HG02973 (cell line): Measurements from ENCODE around the gene ONECUT3.

Experiments
- ATAC-seq: cut with Tn5 transposase; IDR thresholded peaks from one replicate; pipeline ENCODE4 v1.9.1; 2021; ENCODE audit warnings: moderate library complexity; ENCODE audit not compliant: unreplicated experiment

Gene ONECUT3

DNA sequence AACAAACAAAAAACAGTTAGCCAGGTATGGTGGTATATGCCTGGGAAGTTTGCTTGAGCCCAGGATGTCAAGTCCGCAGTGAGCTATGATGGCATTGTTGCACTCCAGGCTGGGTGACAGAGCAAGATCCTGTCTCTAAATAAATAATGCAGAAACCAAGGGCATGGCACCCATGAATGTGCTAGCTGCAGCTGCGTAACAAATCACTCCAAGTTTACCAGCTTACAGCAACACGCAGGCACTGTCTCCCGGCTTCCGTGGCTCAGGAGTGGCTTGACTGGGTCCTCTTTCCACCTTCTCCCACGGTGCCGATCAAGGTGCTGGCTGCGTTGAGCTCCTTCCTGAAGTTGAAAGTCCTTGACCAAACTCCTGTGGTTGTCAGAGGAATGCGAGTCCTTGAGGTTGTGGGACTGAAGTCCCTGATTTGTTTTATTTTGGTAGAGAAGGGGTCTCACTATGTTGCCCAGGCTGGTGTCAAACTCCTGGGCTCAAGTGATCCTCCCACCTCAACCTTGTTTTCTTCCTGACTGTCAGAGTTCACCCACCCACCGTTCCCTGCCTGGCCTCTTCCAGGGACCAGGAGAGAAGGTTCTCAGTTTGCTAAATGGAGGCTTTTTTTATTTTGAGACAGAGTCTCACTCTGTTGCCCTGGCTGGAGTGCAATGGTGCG, 13.2 kb upstream of the ONECUT3 start:
- no peak for ATAC-seq

DNA sequence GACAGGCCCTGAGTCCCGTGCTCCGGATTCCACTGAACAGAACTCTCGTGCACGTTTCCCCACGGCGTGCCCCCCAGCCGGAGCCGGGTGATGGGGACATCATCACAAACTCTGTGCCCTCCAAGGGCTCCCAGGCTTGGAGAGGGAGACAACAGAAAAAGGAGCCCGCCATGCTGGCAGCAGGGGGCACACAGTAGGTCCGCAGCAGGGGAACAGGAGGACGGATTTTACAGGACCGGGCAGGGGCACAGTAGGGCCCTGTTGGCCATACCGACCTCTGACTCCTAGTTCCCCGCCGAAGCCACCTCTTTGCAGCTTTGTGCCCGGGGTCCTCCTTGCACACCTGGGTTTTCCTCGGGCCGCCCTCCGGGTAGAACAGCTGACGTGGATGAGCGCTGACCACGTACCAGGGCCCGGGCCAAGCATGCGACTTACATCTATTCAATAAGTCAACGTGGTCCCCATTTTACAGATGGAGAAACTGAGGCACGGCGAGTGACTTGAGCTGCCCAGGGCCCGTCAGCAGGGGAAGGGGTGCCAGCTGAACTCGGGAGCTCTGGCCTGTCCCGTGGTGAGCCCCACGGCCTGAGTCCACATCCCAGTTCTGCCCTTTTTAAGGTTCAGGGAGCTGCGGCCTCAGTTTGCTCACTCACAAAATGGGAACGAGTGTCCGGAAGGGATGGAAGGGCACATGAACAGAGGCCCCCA, 10.2 kb upstream of the ONECUT3 start:
- ATAC-seq, result no peak

DNA sequence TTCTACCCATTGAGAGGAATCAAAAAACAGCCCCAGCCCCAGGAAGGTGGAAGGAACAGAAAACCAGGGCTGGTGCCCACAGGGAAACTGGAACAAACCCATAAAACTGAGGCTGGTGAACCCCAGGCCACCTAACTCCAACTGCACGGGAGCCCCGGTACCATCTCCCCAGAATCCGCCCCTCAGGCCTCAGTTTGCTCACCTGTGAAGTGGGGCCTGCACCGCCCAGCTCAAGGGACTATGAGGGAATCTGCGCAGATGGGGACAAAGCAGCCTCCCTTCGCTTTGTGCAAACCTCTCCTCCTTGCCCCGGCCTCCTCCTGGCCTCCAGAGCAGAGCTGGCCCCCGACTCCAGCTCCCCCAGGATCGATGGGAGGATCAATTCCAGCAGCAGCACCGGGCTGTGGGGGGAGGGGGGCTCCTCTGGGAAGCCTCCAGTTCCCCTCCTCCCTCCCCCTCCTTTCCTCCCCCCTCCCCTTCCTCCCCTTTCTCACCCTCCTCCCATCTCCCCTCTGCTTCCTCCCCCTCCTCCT, 9.1 kb upstream of the ONECUT3 start:
- ATAC-seq, result no peak

DNA sequence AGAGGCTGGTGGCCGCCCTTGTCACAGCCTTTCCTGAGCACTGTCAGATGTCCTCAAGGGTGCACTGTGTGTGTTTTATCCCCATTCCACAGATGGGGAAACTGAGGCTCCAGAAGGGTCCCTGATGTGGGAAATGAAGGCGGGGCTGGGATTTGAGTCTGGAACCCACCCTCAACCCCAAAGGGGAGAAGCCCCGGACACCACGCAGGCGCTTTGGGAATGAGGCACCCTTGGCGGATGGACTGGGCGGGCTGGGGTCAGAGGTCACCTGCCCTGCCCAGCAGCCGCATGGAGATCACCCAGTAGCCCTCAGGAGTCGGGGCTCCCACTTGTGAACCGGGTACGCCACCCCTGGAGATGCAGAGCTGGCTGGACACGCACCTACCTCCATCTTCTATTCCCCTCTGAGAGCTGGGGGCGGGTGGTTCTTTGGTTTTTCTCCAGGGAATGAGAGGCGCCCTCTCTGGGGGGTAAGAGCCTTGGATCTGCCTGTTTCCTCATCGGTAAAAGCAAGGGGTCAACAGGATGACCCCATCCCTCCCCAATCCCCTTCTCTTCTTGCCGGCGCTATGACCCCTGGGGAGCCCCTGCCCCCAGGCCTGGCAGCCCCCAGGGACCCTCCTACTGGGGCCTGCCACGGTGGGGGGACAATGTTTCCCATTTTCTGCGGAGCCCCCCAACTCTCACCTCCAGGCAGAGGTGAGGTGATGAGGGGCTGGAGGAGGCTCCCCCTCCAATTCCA, 8.3 kb upstream of the ONECUT3 start:
- no peak for ATAC-seq

DNA sequence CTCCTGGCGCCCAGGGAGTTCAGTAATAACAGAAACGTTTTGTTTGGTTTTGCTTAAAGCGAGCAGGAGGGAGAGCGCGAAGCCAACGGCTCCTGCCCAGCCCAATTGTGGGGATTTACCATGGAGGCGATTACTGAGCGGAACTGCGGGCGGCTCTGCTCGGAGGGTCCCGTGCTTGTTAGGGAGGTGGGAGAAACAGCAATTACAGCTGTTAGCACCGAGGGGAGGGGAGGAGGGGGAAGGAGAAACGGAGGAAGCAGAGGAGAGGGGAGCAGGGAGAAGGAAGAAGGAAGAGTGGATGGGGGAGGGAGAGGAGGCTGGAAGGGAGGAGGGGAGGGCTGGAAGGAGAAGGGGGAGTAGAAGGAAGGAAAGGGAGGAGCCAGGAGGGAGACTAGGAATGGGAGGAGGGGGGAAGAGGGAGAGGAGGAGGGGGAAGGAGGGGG, 7.7 kb upstream of the ONECUT3 start:
- ATAC-seq, result no peak

DNA sequence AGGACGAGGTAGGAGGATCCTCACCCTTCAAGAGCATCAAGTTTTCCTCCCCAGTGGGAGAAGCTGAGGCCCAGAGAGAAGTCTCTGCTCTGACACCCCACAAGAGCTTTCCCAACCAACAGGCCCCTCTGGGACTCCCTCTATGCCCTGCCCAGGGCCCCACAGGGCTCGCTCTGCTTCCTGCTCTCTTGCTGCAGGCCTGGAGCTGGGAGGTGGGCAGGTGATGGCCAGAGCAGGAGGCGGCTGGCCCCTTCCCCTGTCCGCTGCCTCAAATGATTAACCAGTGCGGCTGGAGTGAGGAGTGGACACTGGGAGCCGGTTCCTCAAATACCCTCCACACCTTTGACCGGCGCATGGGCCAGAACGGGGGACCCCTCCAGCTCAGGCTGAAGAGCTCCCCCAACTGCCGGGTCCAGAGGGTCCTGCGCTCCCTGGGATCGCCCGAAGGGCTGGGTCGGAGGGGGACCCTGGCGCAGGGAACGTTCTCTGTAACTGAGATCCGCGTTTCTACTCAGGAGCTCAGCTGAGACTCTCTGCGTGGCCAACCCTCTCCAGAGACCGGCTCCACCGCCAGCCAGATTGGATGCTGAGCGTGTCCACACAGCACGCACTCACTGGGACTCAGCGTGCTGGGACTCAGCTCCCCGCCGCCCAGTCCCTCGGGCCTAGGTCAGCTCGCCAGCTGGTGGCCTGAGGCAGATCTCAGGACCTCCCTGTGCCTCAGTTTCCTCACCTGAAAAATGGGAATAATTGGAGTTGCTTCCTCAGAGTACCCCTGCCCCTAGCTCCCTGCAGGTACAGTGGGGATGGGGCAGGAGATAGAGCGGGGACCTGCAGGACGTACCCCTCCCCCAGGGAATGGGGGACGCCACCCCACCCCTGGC, 6.7 kb upstream of the ONECUT3 start:
- no peak for ATAC-seq

DNA sequence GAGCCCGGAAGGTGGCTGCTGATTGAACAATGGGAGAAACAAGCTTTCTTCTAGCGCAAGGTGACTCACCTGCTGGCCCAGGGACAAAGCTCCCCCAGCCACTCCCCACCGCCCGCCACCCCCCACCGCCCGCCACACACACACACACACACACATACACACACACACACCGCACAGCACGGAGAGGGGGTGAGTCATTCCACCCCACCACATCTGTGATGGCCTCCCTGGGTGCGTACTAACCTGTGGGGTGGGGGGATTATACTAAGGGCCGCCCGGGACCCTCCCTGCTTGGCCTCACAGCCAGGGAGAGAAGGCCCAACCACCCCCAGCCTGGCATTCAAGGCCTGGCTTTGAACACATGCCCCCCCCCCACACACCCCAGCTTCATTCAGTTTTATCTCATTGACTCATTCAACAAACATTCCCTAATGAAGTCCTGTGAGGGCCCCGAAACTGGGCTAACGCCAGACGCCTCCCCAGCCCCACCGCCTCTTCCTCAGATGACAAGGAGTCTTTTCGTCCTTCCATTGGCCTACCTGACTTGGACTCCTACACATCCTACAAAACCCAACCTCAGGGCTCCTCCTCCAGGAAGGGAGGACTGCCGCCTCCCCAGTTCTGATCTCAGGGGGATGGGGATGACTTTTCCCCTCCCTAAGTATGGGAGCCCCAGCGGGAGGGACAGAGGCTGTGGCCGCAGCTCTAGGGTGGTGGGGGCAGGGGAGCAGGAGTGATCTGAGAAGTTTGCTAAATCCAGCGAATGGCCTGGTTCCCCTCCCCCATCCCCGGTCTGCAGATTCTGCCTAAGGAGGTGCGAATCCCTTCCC, 5.8 kb upstream of the ONECUT3 start:
- no peak for ATAC-seq

DNA sequence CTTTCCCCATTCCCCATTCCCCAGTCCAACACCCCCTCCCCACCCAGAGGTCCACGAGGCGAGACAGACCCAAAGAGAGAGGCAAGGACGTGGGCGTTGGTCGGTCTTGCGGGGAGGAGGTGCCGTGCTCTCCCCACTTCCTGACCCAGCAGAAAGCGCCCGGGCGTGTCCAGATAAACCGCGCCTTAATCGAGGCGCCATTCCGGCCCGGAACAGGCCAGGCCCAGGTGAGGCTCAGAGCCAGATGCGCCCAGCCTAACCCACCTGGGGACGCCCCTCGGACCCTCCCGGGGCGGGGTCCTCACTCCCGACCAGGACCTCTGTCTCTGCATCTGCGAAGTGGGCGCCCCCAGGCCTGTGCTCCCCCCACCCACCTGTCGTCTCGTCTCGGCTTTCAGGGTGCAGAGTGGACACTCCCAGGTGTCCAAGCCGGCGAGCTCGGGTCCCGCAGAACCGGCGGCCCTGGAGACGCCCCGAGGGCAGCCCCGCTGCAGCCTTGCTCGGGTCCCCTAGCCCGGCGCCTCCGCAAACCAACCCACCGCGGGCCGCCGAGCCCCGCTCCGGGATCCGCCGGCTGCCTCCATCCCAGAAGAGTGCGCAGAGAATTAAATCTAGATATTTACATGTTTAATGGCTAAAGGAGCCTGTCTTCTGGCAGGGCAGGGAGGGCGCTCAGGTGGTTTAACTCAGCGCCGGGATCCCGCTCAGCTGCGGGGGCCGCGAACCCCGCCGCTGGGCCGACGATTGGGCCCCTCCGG, 5.0 kb upstream of the ONECUT3 start:
- no peak for ATAC-seq

DNA sequence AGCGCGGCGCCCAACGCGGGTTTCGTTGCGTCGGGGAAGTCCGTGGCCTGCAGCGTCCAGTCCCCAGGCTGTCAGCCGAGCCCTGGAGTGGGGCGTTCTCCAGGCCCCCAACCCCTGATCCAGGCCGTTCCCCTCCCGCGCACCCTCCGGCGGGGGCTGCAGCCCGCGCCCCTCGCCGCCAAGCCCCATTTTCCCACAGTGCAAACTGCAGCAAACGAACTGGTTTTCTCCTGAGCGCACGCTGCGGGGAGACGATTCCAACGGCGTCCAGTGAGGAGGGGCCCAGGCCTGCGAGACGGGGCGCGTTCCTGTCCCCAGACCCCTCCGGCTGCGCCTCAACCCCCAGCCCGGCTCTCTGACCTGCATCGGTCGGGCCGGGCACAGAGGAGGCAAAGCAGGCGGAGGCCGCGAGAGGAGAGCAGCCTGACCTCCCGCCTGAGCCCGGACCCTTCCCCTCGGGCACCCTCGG, 4.4 kb upstream of the ONECUT3 start:
- ATAC-seq, result no peak

DNA sequence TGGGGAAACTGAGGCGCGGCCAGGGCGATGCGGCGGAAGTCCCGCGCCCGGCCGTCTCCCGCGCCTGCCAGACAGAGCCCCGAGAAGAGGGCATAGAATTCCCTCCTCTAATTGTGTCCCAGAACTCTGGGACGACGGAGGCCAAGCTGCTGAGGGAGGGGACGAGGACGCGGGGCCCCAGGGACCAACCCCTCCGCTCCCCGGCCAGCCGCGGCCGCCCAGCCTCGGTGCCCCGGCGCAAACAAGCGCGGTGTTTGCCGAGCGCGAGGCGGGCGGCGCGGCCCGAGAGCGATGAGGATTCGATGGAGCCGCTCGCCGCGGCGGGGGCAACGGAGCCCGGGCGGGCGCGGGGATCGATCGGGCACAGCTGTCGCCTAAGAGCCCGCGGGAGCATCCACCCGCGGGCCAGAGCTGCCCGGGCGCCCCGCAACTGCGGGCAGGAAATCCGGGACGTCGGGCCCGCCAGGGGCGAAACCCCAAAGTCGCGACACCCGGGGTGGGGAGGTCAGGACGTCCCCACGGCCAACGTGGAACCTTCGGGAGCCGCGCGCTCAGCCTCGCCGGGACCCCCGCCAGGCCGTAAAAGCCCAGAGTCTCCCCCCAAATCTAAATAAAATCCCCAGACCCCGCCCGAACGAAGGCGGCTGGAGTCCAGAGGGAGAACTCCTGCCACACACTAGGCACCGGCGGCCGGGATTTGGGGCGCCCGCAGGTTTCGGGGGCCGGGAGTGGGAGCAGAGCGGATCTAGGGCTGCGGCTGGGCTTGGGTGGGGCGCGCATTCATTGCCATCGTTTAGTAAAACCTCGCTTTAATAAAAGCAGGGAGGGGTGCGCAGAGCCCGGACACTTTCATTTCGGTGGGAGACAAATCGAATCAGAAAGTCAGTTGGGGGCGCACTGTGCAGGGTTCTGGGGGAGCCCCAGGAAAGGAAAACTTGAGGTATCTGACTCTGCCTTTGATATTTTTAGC, 3.6 kb upstream of the ONECUT3 start:
- ATAC-seq, result no peak

DNA sequence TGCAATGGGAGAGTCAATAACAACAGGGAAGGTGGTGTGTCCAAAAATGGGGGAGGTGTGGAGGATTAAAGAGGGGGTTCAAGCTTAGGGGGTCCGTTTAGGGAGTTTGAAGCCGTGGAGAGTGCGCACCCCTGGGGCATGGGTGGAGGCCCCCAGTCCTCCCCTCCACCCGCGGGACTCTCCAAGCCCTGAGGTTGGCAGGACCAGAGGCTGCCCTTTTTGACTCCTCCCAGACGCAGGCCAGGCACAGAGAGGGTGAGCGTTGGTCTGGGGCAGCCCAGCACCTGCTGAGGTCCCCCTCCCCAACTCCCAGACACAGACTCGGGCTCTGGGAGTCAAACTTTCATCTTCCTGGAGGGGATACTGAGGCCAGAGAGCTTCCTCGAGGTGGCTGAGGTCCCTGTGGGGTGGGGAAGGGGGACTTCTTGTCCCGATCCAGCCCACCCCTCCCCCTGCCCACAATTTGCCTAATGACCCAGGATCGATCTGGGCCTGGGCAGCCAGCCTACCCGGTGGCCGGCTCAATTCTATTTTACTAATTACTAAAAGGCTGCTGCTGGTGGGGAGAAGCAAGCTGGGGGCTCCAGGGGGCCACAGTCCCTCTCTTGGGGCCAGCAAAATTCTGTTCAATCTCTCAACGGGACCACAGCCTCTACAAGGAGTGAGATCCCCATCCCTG, 2.8 kb upstream of the ONECUT3 start:
- ATAC-seq, result no peak

DNA sequence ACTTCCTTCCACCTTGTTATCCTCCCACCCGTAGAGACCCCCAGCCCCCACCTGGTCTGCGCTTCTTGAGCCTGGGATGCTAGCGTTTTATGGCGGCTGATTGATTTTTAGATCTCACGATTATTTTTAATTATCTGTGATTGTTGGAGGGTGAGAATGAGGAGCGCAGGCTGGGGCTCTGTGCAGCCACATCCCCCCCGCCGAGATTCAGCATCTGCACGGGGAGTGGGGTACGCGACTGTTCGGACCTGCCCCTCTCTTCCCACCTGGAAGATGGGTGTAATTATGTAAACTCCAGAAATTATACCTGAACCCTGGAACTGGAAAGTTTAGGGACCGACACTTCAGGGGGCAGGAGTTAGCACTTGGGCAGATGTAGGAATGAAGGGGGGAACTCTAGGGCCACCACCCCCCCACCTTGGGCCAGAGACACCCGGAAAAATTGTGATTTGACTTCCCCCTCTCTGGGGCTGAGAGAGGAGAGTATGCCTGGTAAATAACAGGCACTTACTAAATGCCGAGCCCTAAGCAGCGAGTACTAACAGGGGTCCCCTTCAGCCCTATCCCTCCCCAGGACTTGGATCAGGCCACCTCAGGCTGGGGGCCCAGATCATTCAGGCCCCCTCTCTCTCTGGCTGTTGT, 1.8 kb upstream of the ONECUT3 start:
- no peak for ATAC-seq

DNA sequence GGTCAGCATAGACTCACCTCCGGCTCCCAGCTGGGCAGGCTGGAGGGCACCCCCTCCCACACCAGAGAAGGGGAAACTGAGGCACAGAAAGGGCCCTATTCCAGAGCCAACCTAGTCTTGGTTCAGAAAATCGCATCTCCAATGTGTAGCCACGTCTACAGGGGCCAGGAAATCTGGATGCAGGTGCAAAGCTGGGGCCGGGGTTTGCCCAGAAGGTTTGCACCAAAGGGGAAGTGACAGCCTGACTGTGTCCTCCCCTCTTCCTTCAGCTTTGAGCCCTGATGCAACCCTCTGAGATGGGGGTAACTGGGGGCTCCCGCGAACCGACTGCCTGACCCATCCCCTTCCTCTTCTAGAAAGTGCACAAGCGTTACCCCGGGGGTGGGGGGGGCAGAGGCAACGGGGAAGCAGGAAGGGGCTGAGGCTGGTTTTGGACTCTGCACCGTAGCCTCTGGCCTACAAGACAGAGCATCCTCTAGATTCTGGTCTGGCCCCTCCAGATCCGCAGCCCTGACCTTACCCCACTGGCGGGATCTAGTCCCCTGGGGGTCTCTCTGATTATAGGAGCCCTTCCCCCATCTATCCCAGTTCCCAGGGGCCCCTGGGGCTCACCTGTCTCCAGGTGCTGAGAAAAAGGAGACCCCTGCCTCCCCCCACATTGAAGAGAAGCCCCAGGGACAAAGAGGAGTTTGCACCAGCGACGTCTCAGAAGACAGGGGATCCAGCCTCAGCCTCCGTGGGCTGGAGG, 1.1 kb upstream of the ONECUT3 start:
- ATAC-seq, result no peak

DNA sequence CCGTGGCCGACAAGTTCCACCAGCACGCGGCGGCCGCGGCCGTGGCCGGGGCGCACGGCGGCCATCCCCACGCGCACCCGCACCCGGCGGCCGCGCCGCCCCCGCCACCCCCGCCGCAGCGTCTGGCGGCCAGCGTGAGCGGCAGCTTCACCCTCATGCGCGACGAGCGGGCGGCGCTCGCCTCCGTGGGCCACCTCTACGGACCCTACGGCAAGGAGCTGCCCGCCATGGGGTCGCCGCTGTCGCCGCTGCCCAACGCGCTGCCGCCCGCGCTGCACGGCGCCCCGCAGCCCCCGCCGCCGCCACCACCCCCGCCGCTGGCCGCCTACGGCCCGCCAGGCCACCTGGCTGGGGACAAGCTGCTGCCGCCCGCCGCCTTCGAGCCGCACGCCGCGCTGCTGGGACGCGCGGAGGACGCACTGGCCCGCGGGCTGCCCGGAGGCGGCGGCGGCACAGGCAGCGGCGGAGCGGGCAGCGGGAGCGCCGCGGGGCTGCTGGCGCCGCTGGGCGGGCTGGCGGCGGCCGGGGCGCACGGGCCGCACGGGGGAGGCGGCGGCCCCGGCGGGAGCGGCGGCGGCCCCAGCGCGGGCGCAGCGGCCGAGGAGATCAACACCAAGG, 821 bp downstream of the ONECUT3 start:
- ATAC-seq, result no peak

DNA sequence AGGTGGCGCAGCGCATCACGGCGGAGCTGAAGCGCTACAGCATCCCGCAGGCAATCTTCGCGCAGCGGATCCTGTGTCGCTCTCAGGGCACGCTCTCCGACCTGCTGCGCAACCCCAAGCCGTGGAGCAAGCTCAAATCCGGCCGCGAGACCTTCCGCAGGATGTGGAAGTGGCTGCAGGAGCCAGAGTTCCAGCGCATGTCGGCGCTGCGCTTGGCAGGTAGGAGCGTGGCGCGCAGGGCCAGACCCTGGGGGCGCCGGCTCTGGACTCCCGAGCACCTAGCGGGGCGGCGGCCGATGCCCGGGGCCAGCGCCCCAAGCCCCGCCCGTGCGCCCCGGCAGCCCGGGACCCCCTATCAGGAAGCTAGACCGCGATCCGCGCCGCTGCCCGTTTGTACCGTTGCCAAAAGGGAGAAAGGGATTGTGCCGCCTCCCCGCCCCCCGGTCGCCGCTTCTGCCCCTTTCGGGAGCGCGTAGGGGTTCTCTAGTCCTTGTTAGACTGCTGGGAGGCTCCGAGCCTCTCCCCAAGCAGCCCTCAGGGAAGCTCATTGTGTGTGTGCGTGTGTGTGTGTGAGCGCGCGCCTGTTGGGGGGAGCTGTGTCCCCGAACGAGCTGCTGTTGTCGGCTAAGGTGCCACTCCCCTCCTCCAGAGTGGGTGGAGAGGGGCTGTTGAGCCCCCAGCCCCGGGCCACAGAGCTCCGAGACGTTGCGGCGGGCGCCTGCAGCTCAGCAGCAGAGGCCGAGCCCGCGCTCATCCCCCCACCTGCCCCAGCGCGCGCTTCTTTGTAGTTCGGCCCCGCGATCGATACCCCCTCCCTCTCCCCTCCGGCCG, 1.5 kb downstream of the ONECUT3 start:
- ATAC-seq, result no peak
